Measurements from ENCODE around the gene SGSM2.

The SGSM2 gene

DNA sequence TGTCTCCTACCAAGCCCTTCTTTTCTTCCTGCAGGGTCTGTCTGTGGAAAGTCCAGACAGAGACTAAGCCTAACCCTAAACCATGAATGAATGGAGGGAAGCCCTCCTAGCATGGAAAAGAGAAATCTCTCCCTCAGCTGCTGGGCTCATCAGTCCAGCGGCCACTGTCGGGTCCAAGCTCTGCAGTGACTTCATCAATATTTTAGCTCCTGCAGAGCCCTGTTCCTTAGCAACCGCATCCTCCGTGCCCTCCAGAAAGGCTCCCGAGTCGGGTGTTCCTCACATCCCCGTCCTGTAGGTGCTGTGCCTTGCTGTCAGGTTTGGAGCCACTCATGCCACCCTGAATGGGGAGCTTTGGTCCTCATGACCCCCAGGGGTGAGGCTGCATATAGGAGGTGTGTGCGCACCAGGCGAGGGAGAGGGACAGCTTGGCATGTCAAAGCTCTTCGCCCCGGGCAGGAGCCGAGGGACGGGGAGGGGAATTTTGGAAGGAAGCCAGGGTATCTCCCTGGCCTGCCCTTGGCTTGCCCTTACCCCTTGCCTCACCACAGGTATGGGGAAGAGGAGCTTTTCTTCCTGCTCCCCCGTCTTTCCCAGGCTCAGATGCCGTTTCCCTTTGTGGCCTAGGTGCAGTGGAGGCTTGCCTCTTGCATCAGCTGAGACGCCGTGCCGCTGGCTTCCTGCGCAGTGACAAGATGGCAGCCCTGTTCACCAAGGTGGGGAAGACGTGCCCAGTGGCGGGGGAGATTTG is 23.9 kb downstream of the SGSM2 start:
- no peak for TF ChIP-seq CSRNP3 (CRISPR knock-in tag; IDR thresholded peaks at IDR 0.05)
- no peak for TF ChIP-seq ZFP30 (CRISPR knock-in tag; IDR thresholded peaks at IDR 0.05)
- TF ChIP-seq ZNF8 (CRISPR knock-in tag; IDR thresholded peaks at IDR 0.05): no peak
- TF ChIP-seq PPARA (CRISPR knock-in tag; IDR thresholded peaks at IDR 0.05; ENCODE audit: borderline replicate concordance): no peak
- TF ChIP-seq, protein P1, sequence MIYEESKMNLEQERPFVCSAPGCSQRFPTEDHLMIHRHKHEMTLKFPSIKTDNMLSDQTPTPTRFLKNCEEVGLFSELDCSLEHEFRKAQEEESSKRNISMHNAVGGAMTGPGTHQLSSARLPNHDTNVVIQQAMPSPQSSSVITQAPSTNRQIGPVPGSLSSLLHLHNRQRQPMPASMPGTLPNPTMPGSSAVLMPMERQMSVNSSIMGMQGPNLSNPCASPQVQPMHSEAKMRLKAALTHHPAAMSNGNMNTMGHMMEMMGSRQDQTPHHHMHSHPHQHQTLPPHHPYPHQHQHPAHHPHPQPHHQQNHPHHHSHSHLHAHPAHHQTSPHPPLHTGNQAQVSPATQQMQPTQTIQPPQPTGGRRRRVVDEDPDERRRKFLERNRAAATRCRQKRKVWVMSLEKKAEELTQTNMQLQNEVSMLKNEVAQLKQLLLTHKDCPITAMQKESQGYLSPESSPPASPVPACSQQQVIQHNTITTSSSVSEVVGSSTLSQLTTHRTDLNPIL (CRISPR knock-in tag; IDR thresholded peaks at IDR 0.05; ENCODE audit: low read depth): no peak
- TF ChIP-seq ZC3H10 (CRISPR knock-in tag; IDR thresholded peaks at IDR 0.05): no peak
- no peak for TF ChIP-seq ARNTL (CRISPR knock-in tag; IDR thresholded peaks at IDR 0.05; ENCODE audit: borderline replicate concordance, low read depth)
- no peak for TF ChIP-seq RARB (CRISPR knock-in tag; IDR thresholded peaks at IDR 0.05)
- TF ChIP-seq GLIS3 (CRISPR knock-in tag; IDR thresholded peaks at IDR 0.05): no peak
- TF ChIP-seq ZNF565 (CRISPR knock-in tag; conservative IDR thresholded peaks at IDR 0.05; ENCODE audit: low read depth): no peak
- no peak for ATAC-seq

DNA sequence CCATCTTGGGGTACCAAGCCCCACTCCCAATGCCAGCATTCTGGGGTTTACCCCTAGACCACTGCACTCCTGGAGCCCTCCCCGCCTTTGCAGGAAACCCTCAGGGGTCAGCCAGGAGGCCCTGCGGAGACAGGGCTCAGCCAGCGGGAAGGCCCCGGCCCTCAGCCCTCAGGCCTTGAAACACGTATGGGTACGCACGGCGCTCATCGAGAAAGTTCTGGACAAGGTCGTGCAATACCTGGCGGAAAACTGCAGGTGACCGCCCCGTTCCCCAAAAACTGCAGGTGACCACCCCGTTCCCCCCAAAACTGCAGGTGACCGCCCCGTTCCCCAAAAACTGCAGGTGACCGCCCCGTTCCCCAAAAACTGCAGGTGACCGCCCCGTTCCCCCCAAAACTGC is 24.7 kb downstream of the SGSM2 start:
- no peak for ATAC-seq
- TF ChIP-seq ARNTL (CRISPR knock-in tag; IDR thresholded peaks at IDR 0.05; ENCODE audit: borderline replicate concordance, low read depth) (no peak), ZFP30 (CRISPR knock-in tag; IDR thresholded peaks at IDR 0.05) (no peak), TCF4 (CRISPR knock-in tag; IDR thresholded peaks at IDR 0.05; ENCODE audit: borderline replicate concordance) (no peak), CSRNP3 (CRISPR knock-in tag; IDR thresholded peaks at IDR 0.05) (no peak), ZFP3 (CRISPR knock-in tag; IDR thresholded peaks at IDR 0.05) (no peak), OSR1 (CRISPR knock-in tag; IDR thresholded peaks at IDR 0.05) (no peak), RARB (CRISPR knock-in tag; IDR thresholded peaks at IDR 0.05) (no peak), ESRRG (CRISPR knock-in tag; IDR thresholded peaks at IDR 0.05) (no peak), CSDC2 (CRISPR knock-in tag; IDR thresholded peaks at IDR 0.05) (no peak), PPARA (CRISPR knock-in tag; IDR thresholded peaks at IDR 0.05; ENCODE audit: borderline replicate concordance) (no peak), ISL1 (CRISPR knock-in tag; IDR thresholded peaks at IDR 0.05) (no peak), SNAI2 (CRISPR knock-in tag; IDR thresholded peaks at IDR 0.05) (no peak), TOX (CRISPR knock-in tag; IDR thresholded peaks at IDR 0.05; ENCODE audit: borderline replicate concordance) (no peak), TSHZ2 (CRISPR knock-in tag; IDR thresholded peaks at IDR 0.05) (no peak), ZNF70 (CRISPR knock-in tag; IDR thresholded peaks at IDR 0.05) (no peak), PATZ1 (CRISPR knock-in tag; IDR thresholded peaks at IDR 0.05; ENCODE audit: borderline replicate concordance) (no peak), ZNF565 (CRISPR knock-in tag; conservative IDR thresholded peaks at IDR 0.05; ENCODE audit: low read depth) (no peak)
- TF ChIP-seq, protein P2, sequence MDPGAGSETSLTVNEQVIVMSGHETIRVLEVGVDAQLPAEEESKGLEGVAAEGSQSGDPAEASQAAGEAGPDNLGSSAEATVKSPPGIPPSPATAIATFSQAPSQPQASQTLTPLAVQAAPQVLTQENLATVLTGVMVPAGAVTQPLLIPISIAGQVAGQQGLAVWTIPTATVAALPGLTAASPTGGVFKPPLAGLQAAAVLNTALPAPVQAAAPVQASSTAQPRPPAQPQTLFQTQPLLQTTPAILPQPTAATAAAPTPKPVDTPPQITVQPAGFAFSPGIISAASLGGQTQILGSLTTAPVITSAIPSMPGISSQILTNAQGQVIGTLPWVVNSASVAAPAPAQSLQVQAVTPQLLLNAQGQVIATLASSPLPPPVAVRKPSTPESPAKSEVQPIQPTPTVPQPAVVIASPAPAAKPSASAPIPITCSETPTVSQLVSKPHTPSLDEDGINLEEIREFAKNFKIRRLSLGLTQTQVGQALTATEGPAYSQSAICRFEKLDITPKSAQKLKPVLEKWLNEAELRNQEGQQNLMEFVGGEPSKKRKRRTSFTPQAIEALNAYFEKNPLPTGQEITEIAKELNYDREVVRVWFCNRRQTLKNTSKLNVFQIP (CRISPR knock-in tag; IDR thresholded peaks at IDR 0.05; ENCODE audit: borderline replicate concordance, low read depth): no peak
- TF ChIP-seq, protein P1 (CRISPR knock-in tag; IDR thresholded peaks at IDR 0.05; ENCODE audit: low read depth): no peak
